ENCODE measurements around the gene MAP3K4.

The MAP3K4 gene

DNA sequence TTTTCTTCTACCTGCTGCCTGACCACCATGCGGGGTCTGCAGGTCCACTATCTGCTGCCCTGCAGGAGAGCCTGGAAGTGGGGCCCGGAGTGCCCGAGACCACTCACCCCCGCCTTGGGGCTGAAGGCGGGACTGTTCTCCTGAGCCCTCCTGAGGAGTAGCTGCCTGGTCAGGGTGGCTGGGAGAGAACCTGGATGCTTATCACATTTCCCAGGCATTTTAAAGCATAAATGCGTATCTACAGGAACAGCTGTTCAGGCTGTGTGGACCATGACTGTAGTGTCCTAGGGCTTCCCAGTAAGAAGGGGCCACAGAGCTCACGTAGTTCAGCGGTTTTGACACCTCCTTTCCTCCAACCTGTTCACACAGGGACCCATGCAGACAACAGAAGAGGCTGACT, 159.0 kb downstream of the MAP3K4 start:
- no peak for DNase-seq

- DNase-seq, result no peak
These were observed 159.6 kb downstream of the MAP3K4 start for GRCh38 chr6:161151059-161151645.

DNA sequence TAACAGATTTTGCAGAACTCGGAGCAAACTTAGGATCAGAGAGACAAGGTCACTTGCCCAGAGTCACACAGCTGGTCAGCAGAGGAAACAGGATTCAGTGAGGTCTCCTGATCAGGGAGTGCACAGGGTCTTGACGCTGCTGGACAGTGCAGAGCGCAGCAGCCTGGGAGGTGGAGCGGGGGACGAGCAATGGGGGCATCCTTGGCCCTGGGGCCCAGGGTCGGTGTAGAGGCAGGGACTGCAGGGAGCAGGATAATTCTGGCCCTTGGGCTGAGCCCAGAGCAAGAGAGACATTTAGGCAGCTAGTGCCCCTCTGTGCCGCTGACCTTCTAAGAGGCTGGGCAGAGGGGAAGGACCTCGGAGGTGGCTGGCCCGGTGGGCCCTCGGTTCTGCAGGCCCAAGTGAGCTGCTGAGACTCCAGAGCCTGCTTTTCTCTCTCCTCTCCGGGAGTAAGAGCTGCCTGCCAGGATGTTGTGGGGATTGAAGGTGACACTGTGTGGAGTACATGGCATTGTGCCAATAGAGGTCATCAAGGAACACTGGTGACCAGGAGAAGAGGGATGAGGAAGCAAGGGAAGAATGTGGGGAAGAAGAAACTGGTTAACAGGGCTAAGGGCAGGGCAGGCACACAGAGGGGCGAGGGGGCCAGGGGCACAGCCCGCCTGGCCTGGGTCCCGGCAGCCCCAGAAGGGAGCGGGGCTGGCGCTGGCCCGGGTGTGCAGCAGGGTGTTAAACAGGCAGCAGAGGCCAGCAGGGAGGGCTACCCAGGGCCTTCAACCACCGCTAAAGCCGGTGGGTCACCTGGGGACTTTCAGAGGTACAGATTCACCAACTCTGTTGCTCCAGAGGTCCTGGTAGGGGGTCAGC, 160.3 kb downstream of the MAP3K4 start:
- no peak for DNase-seq

DNA sequence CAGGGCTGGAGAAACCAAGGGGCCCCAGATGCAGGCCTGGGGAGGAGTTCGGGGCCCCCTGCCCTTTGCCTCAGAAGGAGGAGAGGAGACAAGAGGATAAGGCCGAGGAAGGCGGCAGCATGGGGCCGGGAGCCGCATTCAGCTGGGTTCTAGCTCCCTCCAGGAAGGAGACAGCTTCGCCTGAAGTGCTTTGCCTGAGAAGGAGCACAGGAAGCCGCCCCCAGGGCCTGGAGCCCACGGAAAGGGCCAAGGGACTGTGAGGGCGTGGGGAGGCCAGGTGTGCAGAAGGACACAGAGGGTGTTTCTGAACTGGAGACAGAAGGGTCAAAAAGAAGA, 160.9 kb downstream of the MAP3K4 start:
- no peak for DNase-seq

DNA sequence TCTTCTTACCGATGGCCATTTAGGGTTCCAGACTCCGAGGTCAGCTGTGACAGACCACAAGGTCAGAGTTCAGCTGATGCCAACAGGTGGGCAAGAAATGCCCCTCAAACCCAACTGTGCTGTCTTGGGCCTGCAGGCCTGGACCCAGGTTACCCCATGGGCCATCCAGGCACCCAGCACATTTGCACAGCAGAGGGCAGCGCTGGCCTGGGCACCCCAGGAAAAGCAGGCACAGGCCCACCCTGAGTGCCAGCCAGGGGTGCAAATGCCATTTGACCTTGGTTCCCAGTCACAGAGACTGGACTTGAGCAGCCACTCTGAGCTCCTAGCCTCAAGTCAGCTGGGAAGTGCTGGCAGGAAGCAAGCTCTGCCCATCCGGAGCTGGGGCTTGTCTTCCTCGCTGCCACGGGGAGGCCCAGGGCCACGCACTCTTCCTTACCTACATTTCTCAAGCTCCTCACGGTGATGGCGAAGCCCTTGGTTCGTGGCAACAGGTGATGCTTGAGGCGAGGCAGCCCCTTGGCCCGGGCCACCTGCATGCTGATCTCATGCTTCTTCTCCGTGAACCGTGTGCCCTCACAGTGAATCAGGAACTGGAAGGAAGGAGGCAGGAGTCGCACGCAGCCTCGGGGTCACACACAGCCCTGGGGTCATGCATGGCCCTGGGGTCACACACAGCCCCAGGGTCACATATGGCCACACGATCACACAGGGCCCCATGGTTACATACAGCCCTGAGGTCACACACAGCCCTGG, 161.5 kb downstream of the MAP3K4 start:
- DNase-seq, result no peak

DNA sequence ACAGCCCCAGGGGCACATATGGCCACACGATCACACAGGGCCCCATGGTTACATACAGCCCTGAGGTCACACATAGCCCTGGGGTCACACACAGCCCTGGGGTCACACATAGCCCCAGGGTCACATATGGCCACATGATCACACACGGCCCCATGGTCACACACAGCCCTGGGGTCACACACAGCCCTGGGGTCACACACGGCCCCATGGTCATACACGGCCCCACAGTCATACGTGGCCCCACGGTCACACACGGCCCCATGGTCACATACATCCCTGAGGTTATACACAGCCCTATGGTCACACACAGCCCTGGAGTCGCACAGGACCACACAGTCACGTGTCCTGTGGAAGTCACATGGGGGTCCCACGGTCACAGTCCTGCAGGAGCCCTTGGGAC, 162.2 kb downstream of the MAP3K4 start:
- DNase-seq, result no peak

- DNase-seq, result no peak
These were observed 163.3 kb downstream of the MAP3K4 start for GRCh38 chr6:161154796-161155335.

- no peak for DNase-seq
These were observed 169.6 kb downstream of the MAP3K4 start for GRCh38 chr6:161161121-161161520.

DNA sequence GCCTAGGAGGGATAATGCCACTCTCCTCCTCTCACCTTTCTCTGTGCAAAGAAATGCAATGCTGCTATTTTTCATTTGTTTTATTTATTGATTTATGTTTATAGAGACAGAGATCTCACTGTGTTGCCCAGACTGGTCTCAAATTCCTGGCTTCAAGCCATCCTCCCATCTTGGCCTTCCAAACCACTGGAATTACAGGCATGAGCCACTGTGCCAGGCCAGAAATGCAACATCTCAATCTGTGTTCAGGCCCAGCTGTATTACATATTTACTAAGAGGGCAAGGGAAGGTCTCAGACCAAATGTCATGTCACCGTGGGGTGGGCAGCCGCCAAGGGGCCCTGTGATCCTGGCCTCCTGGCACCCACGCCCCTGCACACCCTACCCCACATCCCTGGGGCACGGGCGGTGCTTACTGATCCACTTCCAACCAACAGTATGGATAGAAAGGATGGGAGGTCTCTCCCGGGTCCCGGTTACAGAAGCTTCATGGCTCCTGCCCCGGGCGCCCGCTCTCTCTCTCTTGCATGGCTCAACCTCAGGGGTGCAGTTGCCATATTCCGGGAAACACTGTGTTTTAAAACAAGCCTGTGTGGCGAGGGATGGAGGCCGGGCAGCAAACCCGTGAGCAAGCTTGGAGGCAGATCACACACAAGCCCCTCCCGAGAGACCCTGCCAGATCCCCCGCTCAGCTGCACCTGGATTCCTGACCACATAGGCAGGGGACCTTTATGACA, 170.5 kb downstream of the MAP3K4 start:
- no peak for DNase-seq

DNA sequence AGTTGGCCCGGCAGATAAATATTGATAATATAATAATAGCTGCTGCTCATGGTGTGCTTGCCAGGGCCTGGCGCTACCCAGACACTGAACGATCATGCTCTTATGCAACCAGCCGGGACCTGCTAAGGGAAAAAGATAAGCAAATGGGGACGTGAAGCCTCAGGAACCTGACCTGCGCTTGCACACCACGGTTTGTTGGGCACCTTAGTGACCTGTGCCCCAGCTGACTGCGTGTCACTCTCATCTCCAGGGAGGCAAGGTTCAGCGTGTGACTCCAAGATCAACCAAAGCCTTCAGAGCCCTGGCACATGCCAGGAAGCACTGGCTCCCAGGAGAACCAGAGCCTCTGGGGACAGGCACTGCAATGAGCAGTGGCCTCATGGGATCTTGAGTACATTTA, 171.2 kb downstream of the MAP3K4 start:
- no peak for DNase-seq

GRCh38 chr6:161163466-161164181, 172.1 kb downstream of the MAP3K4 start:
- no peak for DNase-seq

DNA sequence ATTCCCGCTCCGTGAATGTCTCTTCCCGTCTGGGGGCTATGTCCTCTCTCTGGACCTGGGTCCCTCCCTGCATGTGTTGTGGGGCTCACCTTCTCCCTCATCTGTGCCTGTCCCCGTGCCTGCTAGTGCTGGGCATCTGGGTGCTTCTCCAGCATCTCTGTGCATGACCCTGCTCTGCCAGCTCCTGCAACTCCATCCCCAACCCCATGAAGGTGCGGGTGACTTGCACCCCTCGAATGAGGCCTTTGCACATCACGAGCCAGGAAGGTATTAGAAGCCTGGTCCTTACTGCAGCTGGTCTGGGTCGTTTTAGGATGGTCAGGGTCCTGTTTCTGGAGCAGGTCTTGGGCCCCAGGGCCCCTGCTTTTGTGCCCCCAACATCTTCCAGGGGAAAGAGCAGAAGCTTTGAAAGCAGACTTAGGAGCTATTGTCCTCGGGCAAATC, 172.6 kb downstream of the MAP3K4 start:
- DNase-seq, result no peak

- no peak for DNase-seq
These were observed 174.6 kb downstream of the MAP3K4 start for GRCh38 chr6:161166176-161166575.

DNA sequence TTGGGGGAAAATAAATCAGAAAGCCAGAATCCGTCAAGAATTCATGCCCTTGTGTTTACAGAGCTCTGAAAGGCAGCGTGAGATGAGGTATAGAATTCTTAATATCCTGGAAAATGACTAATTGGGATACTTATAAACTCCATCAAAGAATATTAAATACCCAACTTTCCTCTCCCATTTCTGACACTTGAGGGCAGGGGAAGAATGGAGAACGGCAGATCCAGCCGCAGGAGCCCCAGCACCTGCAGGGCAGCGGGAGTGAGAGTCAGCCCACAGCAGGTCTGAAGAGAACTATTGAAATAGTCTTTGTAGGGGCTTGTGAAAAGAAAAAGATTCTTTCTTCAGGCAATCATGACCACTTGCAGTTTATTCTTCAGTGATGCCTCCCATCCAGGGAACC, 175.1 kb downstream of the MAP3K4 start:
- no peak for DNase-seq

Data from inflammatory macrophage treated with lipopolysaccharide for 1 hour (primary cell).